Coronary artery (tissue), 2 donors: ENCODE measurements around the gene EPAS1.
A peak's percentile ranks its signal among the peaks of the same experiment; 100 is the strongest.

Experiments used
- DNase-seq: peaks from one replicate; pipeline ENCODE4 v3.0.0-alpha.2; 2017; ENCODE audit warnings: low spot score
- H3K27ac ChIP-seq, 2 donors: fragments of 200-600 bp; sonication (generic); one replicate each; pipeline ENCODE4 v1.5.1; 2016 to 2019
- H3K4me3 ChIP-seq: fragments of 200-600 bp; sonication (generic); 2 replicates; pipeline ENCODE4 v1.5.1; 2016; ENCODE audit warnings: mild to moderate bottlenecking, moderate library complexity
- CTCF ChIP-seq: fragments of 200-600 bp; sonication (generic); IDR thresholded peaks from one replicate; pipeline ENCODE4 v1.5.1; 2019; ENCODE audit warnings: antibody characterized with exemption

Gene EPAS1

GRCh38 chr2:46372475-46372874, 75.3 kb downstream of the EPAS1 start:
- no peak for DNase-seq
- no peak for TF ChIP-seq CTCF
- Histone ChIP-seq H3K27ac (no peak overlapping the region), H3K4me3 (no peak overlapping the region)

- Histone ChIP-seq H3K27ac (no peak overlapping the region), H3K4me3 (no peak overlapping the region)
- no peak for DNase-seq
- no peak for TF ChIP-seq CTCF
Observed at GRCh38 chr2:46373238-46373637, 76.0 kb downstream of the EPAS1 start.

- no peak overlapping the region for H3K4me3 ChIP-seq
- H3K27ac ChIP-seq: no peak overlapping the region
- no peak for TF ChIP-seq CTCF
- DNase-seq: peak; percentile 56
Observed at GRCh38 chr2:46375566-46376125, 78.4 kb downstream of the EPAS1 start.

- TF ChIP-seq CTCF: no peak
- Histone ChIP-seq H3K4me3 (no peak overlapping the region), H3K27ac (peak overlapping the region; percentile 31 to 67)
- DNase-seq: peak; percentile 66
Observed at GRCh38 chr2:46376586-46376985, 79.4 kb downstream of the EPAS1 start.

GRCh38 chr2:46377101-46377581, 79.9 kb downstream of the EPAS1 start:
- H3K27ac ChIP-seq: peak overlapping the region; percentile 31 to 67
- no peak for TF ChIP-seq CTCF
- H3K4me3 ChIP-seq: no peak overlapping the region
- no peak for DNase-seq

GRCh38 chr2:46377666-46378560, 80.7 kb downstream of the EPAS1 start:
- H3K27ac ChIP-seq: peak overlapping the region; percentile 31 to 67
- no peak for DNase-seq

More at GRCh38 chr2:46377666-46378560, 80.7 kb downstream of the EPAS1 start:
- TF ChIP-seq CTCF: no peak
- H3K4me3 ChIP-seq: no peak overlapping the region
